HepG2 (cell line): ENCODE measurements around the gene PCSK6. TPM values are rescaled to one million over a fixed set of nuclear protein-coding genes. Genes with fewer than 3 reads are reported as not detected.

Experiments used
- ATAC-seq: fragments of 200-7000 bp; cut with Tn5 transposase; 3 replicates; pipeline ENCODE4 v1.9.1; 2020; ENCODE audit warnings: mild to moderate bottlenecking, moderate library complexity
- BruUV-seq: library from RNA; stranded (reverse); fragments of 400-500 nt; replicated peaks from 2 replicates; lab custom pipeline; 2021; lab: Mats Ljungman, UMichigan
- CTCF ChIA-PET: fragments of 300-600 bp; formaldehyde crosslinking; extraction: SDS; loops from one replicate; lab custom pipeline; 2021; ENCODE audit warnings: low total read pairs, inconsistent platforms, low intra/inter-chr PET ratio; lab: Yijun Ruan, JAX
- POLR2A ChIA-PET: fragments of 350-600 bp; sonication (Branson Sonifier 250); formaldehyde crosslinking; loops from one replicate; lab custom pipeline; 2020; ENCODE audit warnings: antibody characterized with exemption, inconsistent platforms; lab: Yijun Ruan, JAX
- DNase-seq: peaks from one replicate; pipeline ENCODE4 v3.0.0-alpha.2; 2015; ENCODE audit warnings: low spot score
- FAIRE-seq: peaks from 3 replicates; lab custom pipeline; 2011; peaks lifted over from hg19 to GRCh38; lab: Jason Lieb, UNC
- H2AFZ ChIP-seq: one replicate; pipeline ENCODE4 v1.6.1; 2011; ENCODE audit warnings: low read length, inconsistent platforms
- H3K27ac ChIP-seq: fragments of 300-600 bp; 3 replicates; pipeline ENCODE4 v1.8.0; 2011; ENCODE audit warnings: mixed run types, mild to moderate bottlenecking, mixed read lengths, low read length, inconsistent platforms; ENCODE audit not compliant: insufficient read depth; ENCODE audit errors: extremely low read length
- H3K27me3 ChIP-seq, 2 experiments: fragments of 200-600 bp in 1 of 2; 2 replicates in 1 of 2; 3 replicates in 1 of 2; pipeline versions ENCODE4 v1.6.0 to v1.8.0; 2011; ENCODE audit warnings: low read length in 2 of 2, mild to moderate bottlenecking in 2 of 2, moderate library complexity in 2 of 2, inconsistent platforms in 1 of 2; ENCODE audit not compliant: insufficient read depth in 2 of 2, control insufficient read depth in 1 of 2
- H3K36me3 ChIP-seq, 2 experiments: fragments of 200-600 bp in 1 of 2; replicated peaks in 1 of 2; 2 replicates in 1 of 2; 3 replicates in 1 of 2; pipeline versions ENCODE4 v1.5.1 to v1.8.0; 2011; ENCODE audit warnings: low read length in 2 of 2, inconsistent platforms in 1 of 2; ENCODE audit not compliant: insufficient read depth in 2 of 2, control insufficient read depth in 1 of 2
- H3K4me1 ChIP-seq: 2 replicates; pipeline ENCODE4 v1.5.1; 2012; ENCODE audit warnings: low read length, inconsistent platforms; ENCODE audit not compliant: insufficient read depth
- H3K4me2 ChIP-seq: 2 replicates; pipeline ENCODE4 v1.6.0; 2011; ENCODE audit warnings: low read depth, low read length, inconsistent platforms
- H3K4me3 ChIP-seq, 3 experiments: fragments of 200-600 bp in 1 of 3; sonication (generic), shearing (Covaris generic) in 1 of 3; replicated peaks in 1 of 3; 2 replicates each; pipeline ENCODE4 v1.5.1; 2011 to 2016; ENCODE audit warnings: low read length in 3 of 3, inconsistent platforms in 2 of 3, low read depth in 2 of 3, mild to moderate bottlenecking in 2 of 3, control low read depth in 1 of 3, mixed read lengths in 1 of 3; ENCODE audit not compliant: insufficient read depth in 1 of 3
- H3K79me2 ChIP-seq: one replicate; pipeline ENCODE4 v1.6.1; 2011; ENCODE audit warnings: low read length, inconsistent platforms; ENCODE audit not compliant: insufficient read depth
- H3K9ac ChIP-seq: 2 replicates; pipeline ENCODE4 v1.6.0; 2011; ENCODE audit warnings: mild to moderate bottlenecking, low read depth, low read length, inconsistent platforms; ENCODE audit not compliant: insufficient read depth
- H3K9me3 ChIP-seq: 2 replicates; pipeline ENCODE4 v1.5.1; 2012; ENCODE audit warnings: mild to moderate bottlenecking, low read length
- H4K20me1 ChIP-seq: 2 replicates; pipeline ENCODE4 v1.6.0; 2011; ENCODE audit warnings: inconsistent platforms, mild to moderate bottlenecking, low read length, moderate library complexity; ENCODE audit not compliant: insufficient read depth
- DPF2 ChIP-seq: sonication (generic); formaldehyde crosslinking; IDR thresholded peaks from 2 replicates; pipeline ENCODE4 v1.4.0; 2020; ENCODE audit warnings: mild to moderate bottlenecking, low read depth, missing genetic modification reagents, borderline replicate concordance
- FOXC1 ChIP-seq: sonication (generic); formaldehyde crosslinking; IDR thresholded peaks from 2 replicates; pipeline ENCODE4 v1.8.0; 2022; ENCODE audit warnings: mild to moderate bottlenecking, missing genetic modification reagents, borderline replicate concordance
- NFIB ChIP-seq: sonication (generic); formaldehyde crosslinking; IDR thresholded peaks from 2 replicates; pipeline ENCODE4 v1.9.0; 2021; ENCODE audit warnings: missing genetic modification reagents, mild to moderate bottlenecking, borderline replicate concordance
- SNAPC2 ChIP-seq: sonication (generic); formaldehyde crosslinking; IDR thresholded peaks from 2 replicates; pipeline ENCODE4 v1.8.1; 2022; ENCODE audit warnings: mild to moderate bottlenecking, missing genetic modification reagents
- YEATS4 ChIP-seq: sonication (generic); formaldehyde crosslinking; IDR thresholded peaks from 2 replicates; pipeline ENCODE4 v1.4.0; 2020; ENCODE audit warnings: missing genetic modification reagents, borderline replicate concordance
- ZBTB1 ChIP-seq: sonication (generic); formaldehyde crosslinking; IDR thresholded peaks from 2 replicates; pipeline ENCODE4 v1.4.0; 2020; ENCODE audit warnings: missing genetic modification reagents, borderline replicate concordance
- ZBTB42 ChIP-seq: sonication (generic); formaldehyde crosslinking; IDR thresholded peaks from 2 replicates; pipeline ENCODE4 v1.5.0; 2020; ENCODE audit warnings: mild to moderate bottlenecking, missing genetic modification reagents
- ZNF20 ChIP-seq: sonication (generic); formaldehyde crosslinking; IDR thresholded peaks from 2 replicates; pipeline ENCODE4 v1.4.0; 2020; ENCODE audit warnings: mild to moderate bottlenecking, moderate library complexity, missing genetic modification reagents
- ZNF557 ChIP-seq: sonication (generic); formaldehyde crosslinking; IDR thresholded peaks from 2 replicates; pipeline ENCODE4 v1.4.0; 2020; ENCODE audit warnings: missing genetic modification reagents
- ZNF569 ChIP-seq: sonication (generic); formaldehyde crosslinking; IDR thresholded peaks from 2 replicates; pipeline ENCODE4 v1.5.0; 2020; ENCODE audit warnings: mild to moderate bottlenecking, missing genetic modification reagents, moderate library complexity, borderline replicate concordance
- ZSCAN21 ChIP-seq: sonication (generic); formaldehyde crosslinking; IDR thresholded peaks from 2 replicates; pipeline ENCODE4 v1.8.0; 2022; ENCODE audit warnings: mild to moderate bottlenecking, missing genetic modification reagents, moderate library complexity, borderline replicate concordance
- WGBS: methylation state at CpG from one replicate; pipeline ENCODE4 v1.1.6; 2017; ENCODE audit warnings: low lambda C conversion rate; 5-methylcytosine and 5-hydroxymethylcytosine counted together
- in situ Hi-C: cut with HindIII; loops from 2 replicates; pipeline ENCODE4 v1.10.0; 2017; ENCODE audit warnings: low pct_unique_long_range_greater_than_20kb; ENCODE audit not compliant: extremely low pct_ligation_motif_present
- intact Hi-C: fragments of 100-400 bp; cut with micrococcal nuclease; formaldehyde crosslinking; loops from one replicate; pipeline ENCODE4 v1.10.0; 2022; ENCODE audit not compliant: unreplicated experiment
- polyA plus RNA-seq, 8 experiments: library from polyadenylated mRNA; depleted of rRNA in 3 of 8; stranded (reverse) in 7 of 8; unstranded in 1 of 8; fragments of >200 nt; fragmentation: Illumina TruSeq in 4 of 8; extraction: Trizol in 4 of 8; gene quantifications; 2 replicates each; pipeline versions ENCODE4 v1.2.1 to v1.2.3, GENCODE V29; 2011 to 2016; ENCODE audit warnings: low read depth in 4 of 8, missing spikeins in 1 of 8, mixed read lengths in 1 of 8; ENCODE audit not compliant: insufficient read depth in 1 of 8
- total RNA-seq, 5 experiments: library from RNA; depleted of rRNA; stranded (reverse); fragments of >200 nt; fragmentation: Illumina TruSeq; extraction: Trizol; gene quantifications; 2 replicates each; pipeline ENCODE4 v1.2.3, GENCODE V29; 2016; ENCODE audit warnings: low read depth in 1 of 5
- TF ChIP-seq, protein P1 (sequence below): sonication (generic); formaldehyde crosslinking; IDR thresholded peaks from 2 replicates; pipeline ENCODE4 v1.4.0; 2020; ENCODE audit warnings: missing genetic modification reagents
- TF ChIP-seq, protein P2 (sequence below): sonication (generic); formaldehyde crosslinking; IDR thresholded peaks from 2 replicates; pipeline ENCODE4 v1.9.0; 2021; ENCODE audit warnings: missing genetic modification reagents, borderline replicate concordance

Gene PCSK6
- total and polyA plus RNA-seq, 2 of the 13 experiments (the other 11 are each of a cell fraction or from before 2014, with no cell fraction given): 56.5 to 155 TPM

DNA sequence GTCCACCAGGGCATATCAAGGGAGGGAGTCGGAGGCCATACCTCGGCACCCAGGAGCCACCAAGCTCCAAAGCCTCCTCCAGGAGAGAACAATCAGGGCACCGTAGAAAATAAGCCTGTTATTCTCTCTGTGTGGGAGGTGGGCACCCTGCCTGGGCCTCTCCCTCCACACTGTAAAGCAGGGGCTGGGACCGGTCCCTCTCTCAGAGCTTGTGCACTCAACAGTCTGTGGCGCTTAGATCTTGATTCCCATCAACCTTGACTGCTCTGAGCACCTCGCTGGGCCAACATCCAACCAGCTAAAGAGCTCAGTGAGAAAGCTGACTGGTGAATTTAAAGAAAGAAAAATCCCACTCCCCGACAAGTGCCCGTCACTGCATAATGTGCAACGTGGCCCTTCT lies 53.0 kb downstream of the PCSK6 start:
- 97% methylated on average over 9 of the region's 9 CpGs for WGBS
- Histone ChIP-seq H3K27me3 (no peaks in the 10 kb centered on the region), H4K20me1 (no peaks in the 10 kb centered on the region), H3K4me2 (no peak overlapping the region), H2AFZ (no peak overlapping the region), H3K79me2 (peaks cover 6% of the 10 kb centered on the region), H3K36me3 (peaks cover 12 to 46% of the 10 kb centered on the region in 2 experiments), H3K9me3 (no peaks in the 10 kb centered on the region), H3K4me1 (peaks cover 87% of the 10 kb centered on the region)
- ATAC-seq: no peak
- ChIA-PET CTCF (no interaction called here), POLR2A (interaction anchor here (2.6 to 4.8 kb wide), 3 partner anchors 10 to 91 kb away, joined by 11 to 71 read pairs (median 56); partner anchors contain the start of gene PCSK6)
- intact Hi-C loops: loop anchor here (5.0 kb wide), 1 partner anchor 216 kb away; the partner anchor contains the start of gene TM2D3
- BruUV-seq: no TSS peak
- in situ Hi-C loops: loop anchor here (5.0 to 10.0 kb wide), 2 partner anchors 51 to 208 kb away; partner anchors contain the start of gene PCSK6
- TF ChIP-seq ZBTB1 (CRISPR knock-in tag) (no peak), YEATS4 (CRISPR knock-in tag) (no peak), ZSCAN21 (CRISPR knock-in tag) (no peak), DPF2 (CRISPR knock-in tag) (no peak), ZNF557 (no peak), ZNF569 (CRISPR knock-in tag) (no peak), ZNF20 (no peak), NFIB (CRISPR knock-in tag) (no peak), ZBTB42 (CRISPR knock-in tag) (no peak), SNAPC2 (no peak), FOXC1 (CRISPR knock-in tag) (no peak)
- TF ChIP-seq, protein P1, sequence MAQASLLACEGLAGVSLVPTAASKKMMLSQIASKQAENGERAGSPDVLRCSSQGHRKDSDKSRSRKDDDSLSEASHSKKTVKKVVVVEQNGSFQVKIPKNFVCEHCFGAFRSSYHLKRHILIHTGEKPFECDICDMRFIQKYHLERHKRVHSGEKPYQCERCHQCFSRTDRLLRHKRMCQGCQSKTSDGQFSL (CRISPR knock-in tag): no peak
- TF ChIP-seq, protein P2, sequence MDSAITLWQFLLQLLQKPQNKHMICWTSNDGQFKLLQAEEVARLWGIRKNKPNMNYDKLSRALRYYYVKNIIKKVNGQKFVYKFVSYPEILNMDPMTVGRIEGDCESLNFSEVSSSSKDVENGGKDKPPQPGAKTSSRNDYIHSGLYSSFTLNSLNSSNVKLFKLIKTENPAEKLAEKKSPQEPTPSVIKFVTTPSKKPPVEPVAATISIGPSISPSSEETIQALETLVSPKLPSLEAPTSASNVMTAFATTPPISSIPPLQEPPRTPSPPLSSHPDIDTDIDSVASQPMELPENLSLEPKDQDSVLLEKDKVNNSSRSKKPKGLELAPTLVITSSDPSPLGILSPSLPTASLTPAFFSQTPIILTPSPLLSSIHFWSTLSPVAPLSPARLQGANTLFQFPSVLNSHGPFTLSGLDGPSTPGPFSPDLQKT: no peak
- TF ChIP-seq, all 625 proteins: peak for 0
- H3K4me3 ChIP-seq: no peak overlapping the region
- FAIRE-seq (no peak), DNase-seq (no peak)
- H3K9ac ChIP-seq: no peak overlapping the region
- no peak overlapping the region for H3K27ac ChIP-seq
